ENCODE data around the gene VTI1A.
"Not testable (repeated sequence)": the region's sequence is repeated elsewhere in the genome, so short reads cannot be mapped to it uniquely, and the experiment has no call there.

GRCh38 chr10:112499985-112500384, 53.0 kb downstream of the VTI1A start:
- TF ChIP-seq CTCF (conservative IDR thresholded peaks at IDR 0.05; ENCODE audit: low read depth in 2 of 2); CREB1 (CRISPR knock-in tag; IDR thresholded peaks at IDR 0.05; ENCODE audit: low read depth); NANOG (IDR thresholded peaks at IDR 0.05; ENCODE audit: borderline replicate concordance); POLR2AphosphoS5 (IDR thresholded peaks at IDR 0.05; ENCODE audit: low read depth); EZH2 (IDR thresholded peaks at IDR 0.05; ENCODE audit: low read depth, unreplicated experiment); EZH2phosphoT487 (IDR thresholded peaks at IDR 0.05; ENCODE audit: unreplicated experiment); JUNB (IDR thresholded peaks at IDR 0.05; ENCODE audit: unreplicated experiment); ZNF462 (CRISPR knock-in tag; IDR thresholded peaks at IDR 0.05); REST (IDR thresholded peaks at IDR 0.05; ENCODE audit: unreplicated experiment); STAT1 (IDR thresholded peaks at IDR 0.05; ENCODE audit: unreplicated experiment); ETS1 (IDR thresholded peaks at IDR 0.05): not testable (repeated sequence)
